OCI-LY1 (cell line): Measurements from ENCODE around the gene MRPL53.

ENCODE experiments used
- H2AFZ ChIP-seq: fragments of 200-600 bp; sonication (generic), shearing (Covaris generic); 2 replicates; pipeline ENCODE4 v1.6.0; 2014; ENCODE audit warnings: antibody characterized with exemption, mild to moderate bottlenecking, low read length
- H3F3A ChIP-seq: fragments of 200-600 bp; sonication (generic), shearing (Covaris generic); 2 replicates; pipeline ENCODE4 v1.6.0; 2014; ENCODE audit warnings: mild to moderate bottlenecking, antibody characterized with exemption, low read length, moderate library complexity; ENCODE audit not compliant: insufficient read depth
- H3K27ac ChIP-seq: fragments of 200-600 bp; sonication (generic); 2 replicates; pipeline ENCODE4 v1.5.1; 2014; ENCODE audit warnings: low read length, mixed run types, mild to moderate bottlenecking, low read depth; ENCODE audit not compliant: poor library complexity, severe bottlenecking
- H3K27me3 ChIP-seq: fragments of 200-600 bp; sonication (generic); 2 replicates; pipeline ENCODE4 v1.6.0; 2014; ENCODE audit warnings: antibody characterized with exemption, mild to moderate bottlenecking, low read length, moderate library complexity; ENCODE audit not compliant: insufficient read depth
- H3K36me3 ChIP-seq: fragments of 200-600 bp; sonication (generic); 2 replicates; pipeline ENCODE4 v1.6.1; 2014; ENCODE audit warnings: mild to moderate bottlenecking, antibody characterized with exemption, low read length, moderate library complexity, mixed read lengths; ENCODE audit not compliant: insufficient read depth
- H3K4me1 ChIP-seq: fragments of 200-600 bp; sonication (generic); 2 replicates; pipeline ENCODE4 v1.5.1; 2014; ENCODE audit warnings: mild to moderate bottlenecking, low read length, moderate library complexity; ENCODE audit not compliant: insufficient read depth, severe bottlenecking
- H3K4me2 ChIP-seq: fragments of 200-600 bp; sonication (generic), shearing (Covaris generic); 2 replicates; pipeline ENCODE4 v1.6.1; 2014; ENCODE audit warnings: low read length
- H3K4me3 ChIP-seq: fragments of 200-600 bp; sonication (generic); 2 replicates; pipeline ENCODE4 v1.5.1; 2014; ENCODE audit warnings: low read length, low read depth, mild to moderate bottlenecking, mixed read lengths; ENCODE audit not compliant: poor library complexity, severe bottlenecking
- H3K79me2 ChIP-seq: fragments of 200-600 bp; shearing (Covaris generic); 2 replicates; pipeline ENCODE4 v1.6.1; 2016; ENCODE audit warnings: mixed run types, low read length, mixed read lengths; ENCODE audit not compliant: insufficient read depth
- H3K9ac ChIP-seq: fragments of 200-600 bp; sonication (generic), shearing (Covaris generic); 2 replicates; pipeline ENCODE4 v1.6.1; 2014; ENCODE audit warnings: mild to moderate bottlenecking, low read length, mixed read lengths
- H3K9me2 ChIP-seq: fragments of 200-600 bp; sonication (generic), shearing (Covaris generic); 2 replicates; pipeline ENCODE4 v1.6.1; 2014; ENCODE audit warnings: low read depth, mild to moderate bottlenecking, low read length, mixed read lengths
- H3K9me3 ChIP-seq: fragments of 200-600 bp; shearing (Covaris generic); 2 replicates; pipeline ENCODE4 v1.6.1; 2014; ENCODE audit warnings: low read length, mixed read lengths
- H4K20me1 ChIP-seq: fragments of 200-600 bp; sonication (generic), shearing (Covaris generic); 2 replicates; pipeline ENCODE4 v1.6.0; 2016; ENCODE audit warnings: mild to moderate bottlenecking, low read length; ENCODE audit not compliant: insufficient read depth
- EZH2 ChIP-seq: fragments of 200-600 bp; sonication (generic), shearing (Covaris generic); IDR thresholded peaks from 2 replicates; pipeline ENCODE4 v1.8.0; 2017; ENCODE audit warnings: borderline replicate concordance, mixed run types, mild to moderate bottlenecking, antibody characterized with exemption, low read length, moderate library complexity, mixed read lengths
- TF ChIP-seq, protein P1 (sequence below): fragments of 200-600 bp; sonication (generic), shearing (Covaris generic); IDR thresholded peaks from 2 replicates; pipeline ENCODE4 v1.5.1; 2017; ENCODE audit warnings: mild to moderate bottlenecking, antibody characterized with exemption, low read length, moderate library complexity, mixed read lengths

MRPL53 gene

GRCh38 chr2:74424139-74424992 is 48.1 kb downstream of the MRPL53 start:
- Histone ChIP-seq H3K4me1 (peaks cover 19% of the 10 kb centered on the region), H3K9me3 (no peaks in the 10 kb centered on the region), H3K9ac (no peak overlapping the region), H3K36me3 (no peaks in the 10 kb centered on the region), H3K27me3 (no peaks in the 10 kb centered on the region), H3F3A (no peaks in the 10 kb centered on the region), H3K4me2 (no peak overlapping the region), H2AFZ (no peak overlapping the region), H3K4me3 (no peak overlapping the region), H3K9me2 (no peaks in the 10 kb centered on the region), H3K79me2 (no peaks in the 10 kb centered on the region), H4K20me1 (no peaks in the 10 kb centered on the region), H3K27ac (no peak overlapping the region)
- TF ChIP-seq, protein P1, sequence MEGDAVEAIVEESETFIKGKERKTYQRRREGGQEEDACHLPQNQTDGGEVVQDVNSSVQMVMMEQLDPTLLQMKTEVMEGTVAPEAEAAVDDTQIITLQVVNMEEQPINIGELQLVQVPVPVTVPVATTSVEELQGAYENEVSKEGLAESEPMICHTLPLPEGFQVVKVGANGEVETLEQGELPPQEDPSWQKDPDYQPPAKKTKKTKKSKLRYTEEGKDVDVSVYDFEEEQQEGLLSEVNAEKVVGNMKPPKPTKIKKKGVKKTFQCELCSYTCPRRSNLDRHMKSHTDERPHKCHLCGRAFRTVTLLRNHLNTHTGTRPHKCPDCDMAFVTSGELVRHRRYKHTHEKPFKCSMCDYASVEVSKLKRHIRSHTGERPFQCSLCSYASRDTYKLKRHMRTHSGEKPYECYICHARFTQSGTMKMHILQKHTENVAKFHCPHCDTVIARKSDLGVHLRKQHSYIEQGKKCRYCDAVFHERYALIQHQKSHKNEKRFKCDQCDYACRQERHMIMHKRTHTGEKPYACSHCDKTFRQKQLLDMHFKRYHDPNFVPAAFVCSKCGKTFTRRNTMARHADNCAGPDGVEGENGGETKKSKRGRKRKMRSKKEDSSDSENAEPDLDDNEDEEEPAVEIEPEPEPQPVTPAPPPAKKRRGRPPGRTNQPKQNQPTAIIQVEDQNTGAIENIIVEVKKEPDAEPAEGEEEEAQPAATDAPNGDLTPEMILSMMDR, result no peak
- TF ChIP-seq EZH2, result no peak

- no peak overlapping the region for H3K4me3 ChIP-seq
- H3K9ac ChIP-seq, result no peak overlapping the region
- no peak overlapping the region for H3K4me2 ChIP-seq
- H3K79me2 ChIP-seq, result no peaks in the 10 kb centered on the region
- no peaks in the 10 kb centered on the region for H3K9me3 ChIP-seq
- no peaks in the 10 kb centered on the region for H3K36me3 ChIP-seq
- H4K20me1 ChIP-seq, result no peaks in the 10 kb centered on the region
- TF ChIP-seq, protein P1, result no peak
- no peak for TF ChIP-seq EZH2
- no peaks in the 10 kb centered on the region for H3K9me2 ChIP-seq
- H3K4me1 ChIP-seq, result peaks cover 22% of the 10 kb centered on the region
- no peaks in the 10 kb centered on the region for H3F3A ChIP-seq
- H3K27ac ChIP-seq, result no peak overlapping the region
- H2AFZ ChIP-seq, result no peak overlapping the region
- H3K27me3 ChIP-seq, result no peaks in the 10 kb centered on the region
Measured at GRCh38 chr2:74423231-74424095, 49.0 kb downstream of the MRPL53 start.
